Peyer's patch (tissue), 4 donors: Measurements from ENCODE around the gene CDPF1. TPM values are rescaled to one million over a fixed set of nuclear protein-coding genes. Genes with fewer than 3 reads are reported as not detected.

Experiments used
- DNase-seq, 3 donors: peaks; one replicate each; pipeline ENCODE4 v3.0.0-alpha.2; 2017 to 2019
- H3K27ac ChIP-seq, 4 donors: fragments of 200-600 bp; sonication (generic); one replicate each; pipeline ENCODE4 v1.5.1; 2016 to 2019
- H3K27me3 ChIP-seq, 2 donors: fragments of 200-600 bp; sonication (generic); one replicate each; pipeline ENCODE4 v1.5.1; 2019
- H3K36me3 ChIP-seq, 3 donors: fragments of 200-600 bp; sonication (generic); one replicate each; pipeline ENCODE4 v1.5.1; 2016 to 2019
- H3K4me1 ChIP-seq, 4 donors: fragments of 200-600 bp; sonication (generic); one replicate each; pipeline ENCODE4 v1.5.1; 2016 to 2019
- H3K4me3 ChIP-seq, 4 donors: fragments of 200-600 bp; sonication (generic); 1 replicate in 3 of 4; 2 replicates in 1 of 4; pipeline ENCODE4 v1.5.1; 2016 to 2019; ENCODE audit warnings: mild to moderate bottlenecking in 1 of 4
- H3K9me3 ChIP-seq, 4 donors: fragments of 200-600 bp; sonication (generic); one replicate each; pipeline ENCODE4 v1.5.1; 2016 to 2019; ENCODE audit warnings: mild to moderate bottlenecking in 1 of 4
- CTCF ChIP-seq, 6 experiments: fragments of 450-650 bp in 4 of 6; fragments of 200-600 bp in 2 of 6; sonication (generic) in 1 of 6; IDR thresholded peaks; one replicate each; pipeline ENCODE4 v1.5.1; 2017 to 2019; ENCODE audit warnings: antibody characterized with exemption in 6 of 6, mild to moderate bottlenecking in 3 of 6, moderate library complexity in 1 of 6
- POLR2A ChIP-seq, 2 donors: fragments of 450-650 bp; IDR thresholded peaks; one replicate each; pipeline ENCODE4 v1.5.1; 2017; ENCODE audit warnings: antibody characterized with exemption in 2 of 2, mild to moderate bottlenecking in 2 of 2, moderate library complexity in 2 of 2
- total RNA-seq, 4 donors: library from RNA; depleted of rRNA; stranded (reverse); fragments of >200 nt; gene quantifications; one replicate each; pipeline ENCODE4 v1.1.0, GENCODE V29; 2016

CDPF1 gene
- total RNA-seq, 4 donors from 2014 or later = 7.0 to 23.9 (median 12.1) TPM

GRCh38 chr22:46290843-46291785 lies 41.0 kb upstream of the CDPF1 start:
- H3K27me3 ChIP-seq = no peaks in the 10 kb centered on the region
- peaks cover 3 to 27% (median 10%) of the 10 kb centered on the region in 4 donors for H3K4me1 ChIP-seq
- no peaks in the 10 kb centered on the region for H3K9me3 ChIP-seq
- H3K36me3 ChIP-seq = peaks cover 0 to 74% (median 0%) of the 10 kb centered on the region in 3 donors
- no peak overlapping the region for H3K27ac ChIP-seq
- H3K4me3 ChIP-seq = no peak overlapping the region
- TF ChIP-seq POLR2A (IDR thresholded peaks at IDR 0.05) = no peak
- TF ChIP-seq CTCF (IDR thresholded peaks at IDR 0.05) = no peak
- peak in 1 of 3 donors; percentile 34 for DNase-seq

DNA sequence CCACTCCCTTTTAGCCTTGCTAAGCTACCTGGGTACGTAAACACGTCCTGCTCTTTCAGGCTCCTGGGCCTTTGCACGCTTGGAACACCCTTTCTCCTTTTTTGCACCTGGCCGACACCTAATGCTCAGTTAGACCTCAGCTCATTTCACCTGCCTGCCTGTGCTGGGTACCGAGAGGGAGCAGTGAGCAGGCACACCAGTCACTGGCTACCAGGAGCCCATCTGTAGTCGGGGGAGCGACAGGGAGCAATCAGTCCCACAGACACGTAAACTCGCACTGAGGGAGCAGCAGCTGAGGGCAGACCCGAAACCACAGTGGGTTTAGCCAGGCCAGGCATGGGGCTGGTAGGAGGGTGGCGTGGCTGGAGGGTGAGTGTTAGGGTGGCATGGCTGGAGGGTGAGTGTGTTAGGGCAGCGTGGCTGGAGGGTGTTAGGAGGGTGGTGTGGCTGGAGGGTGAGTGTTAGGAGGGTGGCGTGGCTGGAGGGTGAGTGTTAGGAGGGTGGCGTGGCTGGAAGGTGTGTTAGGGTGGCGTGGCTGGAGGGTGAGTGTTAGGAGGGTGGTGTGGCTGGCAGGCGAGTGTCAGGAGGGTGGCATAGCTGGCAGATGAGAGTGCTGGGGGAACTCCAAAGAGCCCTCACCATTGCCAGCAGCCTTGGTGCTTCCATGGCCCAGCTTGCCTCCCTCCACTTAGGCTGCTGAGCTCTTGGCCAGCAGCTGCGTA lies 40.2 kb upstream of the CDPF1 start:
- Histone ChIP-seq H3K36me3 (peaks cover 0 to 83% (median 0%) of the 10 kb centered on the region in 3 donors), H3K27ac (no peak overlapping the region), H3K4me3 (no peak overlapping the region), H3K9me3 (no peaks in the 10 kb centered on the region), H3K4me1 (peaks cover 3 to 22% (median 6%) of the 10 kb centered on the region in 4 donors), H3K27me3 (no peaks in the 10 kb centered on the region)
- no peak for TF ChIP-seq POLR2A (IDR thresholded peaks at IDR 0.05)
- TF ChIP-seq CTCF (IDR thresholded peaks at IDR 0.05) = no peak
- DNase-seq = peak in 1 of 3 donors; percentile 41

- no peaks in the 10 kb centered on the region for H3K27me3 ChIP-seq
- no peak for TF ChIP-seq POLR2A (IDR thresholded peaks at IDR 0.05)
- TF ChIP-seq CTCF (IDR thresholded peaks at IDR 0.05) = no peak
- no peaks in the 10 kb centered on the region for H3K9me3 ChIP-seq
- no peak overlapping the region for H3K4me3 ChIP-seq
- DNase-seq = peak in 1 of 3 donors; percentile 46
- peak overlapping the region in 3 of 4 donors; percentile 58 to 77 (median 63) for H3K27ac ChIP-seq
- H3K4me1 ChIP-seq = peaks cover 3 to 22% (median 6%) of the 10 kb centered on the region in 4 donors
- H3K36me3 ChIP-seq = peaks cover 0 to 92% (median 0%) of the 10 kb centered on the region in 3 donors
These were observed 39.3 kb upstream of the CDPF1 start for GRCh38 chr22:46289244-46289891.

DNA sequence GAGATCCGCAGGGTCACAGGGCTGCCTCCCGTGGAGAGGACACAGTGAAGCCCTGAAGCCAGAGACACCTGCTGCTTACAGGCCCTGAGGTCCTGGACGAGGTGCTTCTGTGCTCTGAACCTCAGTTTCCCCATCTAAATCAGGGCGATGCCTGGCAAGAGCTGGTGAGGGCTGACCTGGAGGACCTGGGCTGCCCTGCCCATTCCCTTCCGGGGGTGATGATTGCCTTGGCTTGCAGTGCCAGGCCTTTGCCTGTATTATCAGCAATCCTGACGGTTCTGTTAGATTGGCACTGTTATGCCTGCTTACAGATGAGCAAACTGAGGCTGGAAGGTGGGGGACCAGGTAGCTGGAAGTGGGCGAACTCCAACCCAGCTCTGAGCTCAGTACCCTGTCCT lies 38.8 kb upstream of the CDPF1 start:
- TF ChIP-seq CTCF (IDR thresholded peaks at IDR 0.05) (no peak), POLR2A (IDR thresholded peaks at IDR 0.05) (no peak)
- no peak overlapping the region for H3K4me3 ChIP-seq
- H3K27me3 ChIP-seq = no peaks in the 10 kb centered on the region
- H3K9me3 ChIP-seq = no peaks in the 10 kb centered on the region
- peak overlapping the region; percentile 58 to 77 (median 66) for H3K27ac ChIP-seq
- peaks cover 3 to 22% (median 6%) of the 10 kb centered on the region in 4 donors for H3K4me1 ChIP-seq
- no peak for DNase-seq
- peaks cover 0 to 97% (median 0%) of the 10 kb centered on the region in 3 donors for H3K36me3 ChIP-seq
